Heart left ventricle (tissue), 16 donors: ENCODE measurements around the gene LAMP1. TPM values are rescaled to one million over a fixed set of nuclear protein-coding genes. Genes with fewer than 3 reads are reported as not detected.

Experiments
- ATAC-seq, 4 donors: fragments of 200-7000 bp; cut with Tn5 transposase; one replicate each; pipeline ENCODE4 v1.9.1; 2020 to 2022; ENCODE audit warnings: moderate library complexity in 4 of 4, mild to moderate bottlenecking in 3 of 4, moderate number of reproducible peaks in 1 of 4
- DNase-seq, 5 donors: peaks; one replicate each; pipeline ENCODE4 v3.0.0-alpha.2; 2020
- H3K27ac ChIP-seq, 12 donors: fragments of 200-600 bp; sonication (generic) in 4 of 12; one replicate each; pipeline versions ENCODE4 v1.5.0 to v1.8.0; 2016 to 2022; ENCODE audit warnings: mild to moderate bottlenecking in 2 of 12
- H3K27me3 ChIP-seq, 9 donors: fragments of 200-600 bp; sonication (generic) in 2 of 9; one replicate each; pipeline versions ENCODE4 v1.5.1 to v1.8.0; 2016 to 2022; ENCODE audit warnings: mild to moderate bottlenecking in 3 of 9
- H3K36me3 ChIP-seq, 9 donors: fragments of 200-600 bp; sonication (generic) in 2 of 9; one replicate each; pipeline versions ENCODE4 v1.5.0 to v1.8.0; 2018 to 2022; ENCODE audit warnings: mild to moderate bottlenecking in 2 of 9
- H3K4me1 ChIP-seq, 12 donors: fragments of 200-600 bp; sonication (generic) in 4 of 12; one replicate each; pipeline versions ENCODE4 v1.5.0 to v1.8.0; 2016 to 2022; ENCODE audit warnings: mild to moderate bottlenecking in 3 of 12
- H3K4me3 ChIP-seq, 12 donors: fragments of 200-600 bp; sonication (generic) in 4 of 12; one replicate each; pipeline versions ENCODE4 v1.5.0 to v1.8.0; 2017 to 2022; ENCODE audit warnings: mild to moderate bottlenecking in 9 of 12, moderate library complexity in 4 of 12
- H3K9me3 ChIP-seq, 12 donors: fragments of 200-600 bp; sonication (generic) in 4 of 12; one replicate each; pipeline versions ENCODE4 v1.5.0 to v1.8.0; 2016 to 2022; ENCODE audit warnings: mild to moderate bottlenecking in 1 of 12
- CTCF ChIP-seq, 12 donors: fragments of 200-600 bp; sonication (generic) in 4 of 12; IDR thresholded peaks; one replicate each; pipeline versions ENCODE4 v1.5.0 to v1.8.0; 2018 to 2022; ENCODE audit warnings: antibody characterized with exemption in 12 of 12, mild to moderate bottlenecking in 5 of 12
- POLR2A ChIP-seq, 2 donors: fragments of 450-650 bp; IDR thresholded peaks; one replicate each; pipeline ENCODE4 v1.6.1; 2017; ENCODE audit warnings: antibody characterized with exemption in 2 of 2, mild to moderate bottlenecking in 2 of 2, moderate library complexity in 2 of 2
- WGBS, 4 donors: extraction: QIAGEN DNeasy Blood & Tissue Kit in 2 of 4; methylation state at CpG; one replicate each; pipeline versions ENCODE4 v1.1.5 to v1.1.7; 2013 to 2018; 5-methylcytosine and 5-hydroxymethylcytosine counted together
- intact Hi-C, 10 donors: fragments of 100-400 bp; cut with DNase I; formaldehyde crosslinking; loops; one replicate each; pipeline versions ENCODE4 v1.11.1 to v1.14.2; 2022
- polyA plus RNA-seq, 2 donors: library from polyadenylated mRNA; stranded (reverse); fragments of 200-250 nt; gene quantifications; one replicate each; pipeline ENCODE4 v1.2.3, GENCODE V29; 2013
- total RNA-seq, 9 donors: library from RNA; depleted of rRNA in 2 of 9; stranded (reverse); fragments of >200 nt in 2 of 9; fragmentation: NEBNext Ultra II Directional in 3 of 9; extraction: Animal tissue kit (Norgen Biotek cat#: 25700) in 3 of 9; gene quantifications; one replicate each; pipeline versions ENCODE4 v1.1.0 to v1.2.4, GENCODE V29; 2016 to 2023
- donor health status: ischemic (EF 13 %, LVEDD 7.1; RV severe dilation, severe dysfunction).
- donor health status: healthy with polysubstance abuse.
- donor health status: DM: no; HTN: yes; CAD: no.
- donor health status: DM: no; HTN: no; CAD: no.
- donor health status: ischemic (EF 25% LVEDD 6.9; RV normal size, moderate dysfunction).
- donor health status: ischemic (EF 25% LVEDD 5.7; RV mildly dilated, moderate dysfunction).
- donor health status: healthy.
- donor health status: DM: yes; HTN: yes; CAD: no.
- donor health status: ischemic (EF 35%, LVEDD 5.7; RV mildly dilated, moderate dysfunction).
- donor health status: nonischemic (EF 11% LVEDD 7.7; RV severe dilation, severe dysfunction).
- donor health status: DM: yes; HTN: yes; CAD: no.
- donor health status: PGD.
- donor health status: ischemic (EF 29% LVEDD 5.4; RV normal size, mild dysfunction).
- donor health status: nonischemic (EF 23%, LVEDD 6.1; RV moderate dilation, normal function).

The LAMP1 gene
- total and polyA plus RNA-seq, 11 donors = 41.4 to 214 (median 97.6) TPM

GRCh38 chr13:113321546-113321945 is 24.5 kb downstream of the LAMP1 start:
- TF ChIP-seq POLR2A (IDR thresholded peaks at IDR 0.05) (no peak), CTCF (IDR thresholded peaks at IDR 0.05) (no peak)
- H3K27me3 ChIP-seq = no peaks in the 10 kb centered on the region
- intact Hi-C loops = no loop called here
- no peak overlapping the region for H3K4me3 ChIP-seq
- DNase-seq (peak in 1 of 5 donors; percentile 40), ATAC-seq (no peak)
- H3K36me3 ChIP-seq = peaks cover 0 to 83% (median 71%) of the 10 kb centered on the region in 9 donors
- WGBS, 4 donors = 80 to 84% (median 83%) methylated on average over 22 of the region's 22 CpGs
- no peaks in the 10 kb centered on the region for H3K4me1 ChIP-seq
- no peaks in the 10 kb centered on the region for H3K9me3 ChIP-seq
- H3K27ac ChIP-seq = no peak overlapping the region

GRCh38 chr13:113322043-113322461 is 25.0 kb downstream of the LAMP1 start:
- TF ChIP-seq CTCF (IDR thresholded peaks at IDR 0.05) = no peak
- Histone ChIP-seq H3K4me1 (peaks cover 0 to 1% (median 0%) of the 10 kb centered on the region in 12 donors), H3K27ac (no peak overlapping the region), H3K27me3 (no peaks in the 10 kb centered on the region), H3K4me3 (no peak overlapping the region), H3K9me3 (no peaks in the 10 kb centered on the region), H3K36me3 (peaks cover 0 to 77% (median 66%) of the 10 kb centered on the region in 9 donors)
- WGBS, 4 donors = 81 to 88% (median 82%) methylated on average over 15 to 17 of the region's 17 CpGs
- ATAC-seq (no peak), DNase-seq (peak in 1 of 5 donors; percentile 33)
- intact Hi-C loops = no loop called here

- intact Hi-C loops = no loop called here
- Histone ChIP-seq H3K4me3 (no peak overlapping the region), H3K27ac (peak overlapping the region in 2 of 12 donors; percentile 8 to 19), H3K27me3 (no peaks in the 10 kb centered on the region), H3K36me3 (peaks cover 0 to 67% (median 58%) of the 10 kb centered on the region in 9 donors), H3K9me3 (no peaks in the 10 kb centered on the region), H3K4me1 (peaks cover 0 to 11% (median 1%) of the 10 kb centered on the region in 12 donors)
- 80 to 88% (median 82%) methylated on average over 25 of the region's 25 CpGs for WGBS, 4 donors
- TF ChIP-seq POLR2A (IDR thresholded peaks at IDR 0.05) (no peak), CTCF (IDR thresholded peaks at IDR 0.05) (no peak)
- DNase-seq = no peak
- ATAC-seq = peak in 1 of 4 donors; percentile 10
Measured at GRCh38 chr13:113322890-113323651, 26.0 kb downstream of the LAMP1 start.

DNA sequence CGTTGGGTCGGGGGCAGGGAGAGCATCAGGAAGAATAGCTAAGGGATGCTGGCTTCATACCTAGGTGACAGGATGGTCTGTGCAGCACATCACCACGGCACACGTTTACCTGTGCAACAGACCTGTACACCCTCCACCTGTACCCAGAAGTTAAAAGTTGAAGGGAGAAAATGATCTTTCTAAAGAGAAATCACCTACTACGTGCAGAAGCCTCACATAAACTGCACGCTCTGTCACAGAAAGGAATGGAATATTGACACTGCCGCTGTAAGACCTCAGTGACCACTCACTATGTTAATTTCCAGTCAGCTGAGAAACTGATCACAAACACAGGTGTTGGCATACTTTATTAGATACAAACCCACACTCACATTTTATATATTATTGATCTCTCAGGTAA is 26.8 kb downstream of the LAMP1 start:
- TF ChIP-seq POLR2A (IDR thresholded peaks at IDR 0.05) (no peak), CTCF (IDR thresholded peaks at IDR 0.05) (no peak)
- ATAC-seq (no peak), DNase-seq (no peak)
- intact Hi-C loops = no loop called here
- Histone ChIP-seq H3K4me1 (peaks cover 0 to 14% (median 1%) of the 10 kb centered on the region in 12 donors), H3K27ac (no peak overlapping the region), H3K9me3 (no peaks in the 10 kb centered on the region), H3K27me3 (no peaks in the 10 kb centered on the region), H3K4me3 (no peak overlapping the region), H3K36me3 (peaks cover 0 to 60% (median 53%) of the 10 kb centered on the region in 9 donors)
- WGBS, 4 donors = 94 to 99% (median 95%) methylated on average over 7 of the region's 7 CpGs
